Gastroesophageal sphincter (tissue), 3 donors: Measurements from ENCODE around the gene CPA1.

ENCODE experiments used
- EP300 ChIP-seq: sonication (generic); formaldehyde crosslinking; IDR thresholded peaks from one replicate; pipeline ENCODE4 v1.6.1; 2017; ENCODE audit warnings: antibody characterized with exemption, mild to moderate bottlenecking
- POLR2A ChIP-seq, 2 donors: fragments of 450-650 bp; IDR thresholded peaks; one replicate each; pipeline ENCODE4 v1.6.1; 2017; ENCODE audit warnings: antibody characterized with exemption in 2 of 2, mild to moderate bottlenecking in 2 of 2, moderate library complexity in 1 of 2
- POLR2AphosphoS5 ChIP-seq: sonication (generic); formaldehyde crosslinking; IDR thresholded peaks from one replicate; pipeline ENCODE4 v1.6.1; 2017; ENCODE audit warnings: antibody characterized with exemption
- TF ChIP-seq, protein P1 (sequence below), 4 experiments: fragments of 200-600 bp in 2 of 4; fragments of 450-650 bp in 2 of 4; sonication (generic) in 1 of 4; IDR thresholded peaks; one replicate each; pipeline ENCODE4 v1.5.1; 2017 to 2019; ENCODE audit warnings: antibody characterized with exemption in 4 of 4, mild to moderate bottlenecking in 2 of 4, moderate library complexity in 2 of 4

DNA sequence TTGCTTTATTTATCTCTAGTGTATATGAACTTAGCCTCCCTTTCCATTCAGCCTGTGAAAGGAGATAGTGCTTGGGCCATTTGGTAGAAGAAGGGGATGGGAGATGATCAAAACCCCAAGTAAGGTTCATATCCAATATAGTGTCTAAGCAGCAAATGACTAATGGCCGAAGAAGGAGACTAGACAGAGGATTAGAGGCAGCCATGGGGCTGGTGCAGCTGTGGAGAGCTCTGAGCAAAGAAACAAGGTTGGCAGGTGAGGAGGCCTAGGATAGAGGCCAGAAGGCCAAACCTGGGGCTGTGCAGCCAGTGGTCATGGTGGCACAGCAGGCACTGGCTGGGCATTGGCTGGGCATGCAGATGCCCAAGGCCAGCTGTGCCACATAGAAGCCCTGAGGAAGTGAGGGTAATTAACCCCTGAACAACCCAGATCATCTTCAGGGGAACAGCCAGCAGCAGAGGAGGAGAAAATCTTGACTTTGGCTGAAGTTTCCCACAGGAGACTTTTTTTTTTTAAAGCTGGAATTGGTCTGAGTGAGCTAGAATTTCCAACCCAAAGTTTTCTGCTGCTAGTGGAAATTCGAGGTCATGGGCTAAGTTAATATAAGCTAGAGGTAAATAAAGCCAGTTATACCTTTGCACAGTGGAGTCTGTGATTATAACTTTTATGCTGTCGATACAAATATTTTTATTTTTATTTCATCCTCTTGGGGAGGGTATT is 10.3 kb upstream of the CPA1 start:
- no peak for TF ChIP-seq POLR2A (IDR thresholded peaks at IDR 0.05)
- TF ChIP-seq, protein P1, sequence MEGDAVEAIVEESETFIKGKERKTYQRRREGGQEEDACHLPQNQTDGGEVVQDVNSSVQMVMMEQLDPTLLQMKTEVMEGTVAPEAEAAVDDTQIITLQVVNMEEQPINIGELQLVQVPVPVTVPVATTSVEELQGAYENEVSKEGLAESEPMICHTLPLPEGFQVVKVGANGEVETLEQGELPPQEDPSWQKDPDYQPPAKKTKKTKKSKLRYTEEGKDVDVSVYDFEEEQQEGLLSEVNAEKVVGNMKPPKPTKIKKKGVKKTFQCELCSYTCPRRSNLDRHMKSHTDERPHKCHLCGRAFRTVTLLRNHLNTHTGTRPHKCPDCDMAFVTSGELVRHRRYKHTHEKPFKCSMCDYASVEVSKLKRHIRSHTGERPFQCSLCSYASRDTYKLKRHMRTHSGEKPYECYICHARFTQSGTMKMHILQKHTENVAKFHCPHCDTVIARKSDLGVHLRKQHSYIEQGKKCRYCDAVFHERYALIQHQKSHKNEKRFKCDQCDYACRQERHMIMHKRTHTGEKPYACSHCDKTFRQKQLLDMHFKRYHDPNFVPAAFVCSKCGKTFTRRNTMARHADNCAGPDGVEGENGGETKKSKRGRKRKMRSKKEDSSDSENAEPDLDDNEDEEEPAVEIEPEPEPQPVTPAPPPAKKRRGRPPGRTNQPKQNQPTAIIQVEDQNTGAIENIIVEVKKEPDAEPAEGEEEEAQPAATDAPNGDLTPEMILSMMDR (IDR thresholded peaks at IDR 0.05), result no peak
- TF ChIP-seq EP300, result no peak
- TF ChIP-seq POLR2AphosphoS5, result no peak
